Measurements from ENCODE around the gene ATE1.

- TF ChIP-seq KDM1A (IDR thresholded peaks at IDR 0.05; ENCODE audit: low read depth) (no peak), ELK1 (IDR thresholded peaks at IDR 0.05; ENCODE audit: low read depth, low read length) (no peak), CTCF (IDR thresholded peaks at IDR 0.05) (no peak), POLR2AphosphoS2 (conservative IDR thresholded peaks at IDR 0.05; ENCODE audit: low read length) (no peak), POLR2A (IDR thresholded peaks at IDR 0.05; ENCODE audit: low read length) (no peak), EHMT2 (IDR thresholded peaks at IDR 0.05; ENCODE audit: low read depth) (no peak), EP300 (IDR thresholded peaks at IDR 0.05) (no peak), E2F6 (IDR thresholded peaks at IDR 0.05; ENCODE audit: borderline replicate concordance, low read depth) (no peak)
Measured at GRCh38 chr10:121880895-121881294, 46.9 kb downstream of the ATE1 start.

All from A549 (cell line).